Measurements from ENCODE around the gene BASP1. TPM values are rescaled to one million over a fixed set of nuclear protein-coding genes. Genes with fewer than 3 reads are reported as not detected.

Gene BASP1
- total RNA-seq, 1 donor from 2014 or later: 78.7 TPM

- FAIRE-seq (no peak), DNase-seq (ENCODE audit: low read depth) (no peak)
- Histone ChIP-seq H3K27me3 (ENCODE audit: control insufficient read depth, insufficient read depth, low read length) (no peaks in the 10 kb centered on the region), H3K4me3 (ENCODE audit: low read depth, low read length) (no peak overlapping the region), H3K36me3 (ENCODE audit: control insufficient read depth, insufficient read depth, low read length) (peaks cover 2% of the 10 kb centered on the region)
- TF ChIP-seq CTCF (IDR thresholded peaks at IDR 0.05; ENCODE audit: insufficient read depth, low read length, severe bottlenecking): no peak
Observed at GRCh38 chr5:17233488-17233887, 16.1 kb downstream of the BASP1 start.

- TF ChIP-seq CTCF (IDR thresholded peaks at IDR 0.05; ENCODE audit: insufficient read depth, low read length, severe bottlenecking): no peak
- H3K36me3 ChIP-seq (ENCODE audit: control insufficient read depth, insufficient read depth, low read length): peaks cover 2% of the 10 kb centered on the region
- no peaks in the 10 kb centered on the region for H3K27me3 ChIP-seq (ENCODE audit: control insufficient read depth, insufficient read depth, low read length)
- H3K4me3 ChIP-seq (ENCODE audit: low read depth, low read length): no peak overlapping the region
- DNase-seq (ENCODE audit: low read depth): no peak
- FAIRE-seq: no peak
Observed at GRCh38 chr5:17234374-17234773, 16.9 kb downstream of the BASP1 start.

GRCh38 chr5:17235731-17236330 lies 18.4 kb downstream of the BASP1 start:
- no peak overlapping the region for H3K4me3 ChIP-seq (ENCODE audit: low read depth, low read length)
- FAIRE-seq (no peak), DNase-seq (ENCODE audit: low read depth) (no peak)
- no peak for TF ChIP-seq CTCF (IDR thresholded peaks at IDR 0.05; ENCODE audit: insufficient read depth, low read length, severe bottlenecking)
- H3K36me3 ChIP-seq (ENCODE audit: control insufficient read depth, insufficient read depth, low read length): peaks cover 2% of the 10 kb centered on the region
- H3K27me3 ChIP-seq (ENCODE audit: control insufficient read depth, insufficient read depth, low read length): no peaks in the 10 kb centered on the region

GRCh38 chr5:17238521-17239041 lies 21.1 kb downstream of the BASP1 start:
- DNase-seq (ENCODE audit: low read depth) (peak; percentile 85), FAIRE-seq (no peak)
- TF ChIP-seq CTCF (IDR thresholded peaks at IDR 0.05; ENCODE audit: insufficient read depth, low read length, severe bottlenecking): no peak
- Histone ChIP-seq H3K4me3 (ENCODE audit: low read depth, low read length) (no peak overlapping the region), H3K27me3 (ENCODE audit: control insufficient read depth, insufficient read depth, low read length) (no peaks in the 10 kb centered on the region), H3K36me3 (ENCODE audit: control insufficient read depth, insufficient read depth, low read length) (peaks cover 2% of the 10 kb centered on the region)

- no peaks in the 10 kb centered on the region for H3K36me3 ChIP-seq (ENCODE audit: control insufficient read depth, insufficient read depth, low read length)
Observed at GRCh38 chr5:17239953-17240352, 22.5 kb downstream of the BASP1 start.

More at GRCh38 chr5:17239953-17240352, 22.5 kb downstream of the BASP1 start:
- H3K4me3 ChIP-seq (ENCODE audit: low read depth, low read length): no peak overlapping the region
- TF ChIP-seq CTCF (IDR thresholded peaks at IDR 0.05; ENCODE audit: insufficient read depth, low read length, severe bottlenecking): no peak
- FAIRE-seq: no peak
- no peak for DNase-seq (ENCODE audit: low read depth)
- no peaks in the 10 kb centered on the region for H3K27me3 ChIP-seq (ENCODE audit: control insufficient read depth, insufficient read depth, low read length)
